Activated T-cell treated with anti-CD3 and anti-CD28 coated beads, Interleukin-2, amount 50 U/mL, for 4 hours (primary cell): ENCODE data around the gene STAM2. TPM values are rescaled to one million over a fixed set of nuclear protein-coding genes. Genes with fewer than 3 reads are reported as not detected.
"Not testable (repeated sequence)": the region's sequence is repeated elsewhere in the genome, so short reads cannot be mapped to it uniquely, and the experiment has no call there.

Experiments
- ATAC-seq, 2 donors: fragments of 200-7000 bp; cut with Tn5 transposase; one replicate each; pipeline ENCODE4 v1.10.0; 2021
- DNase-seq: peaks from one replicate; pipeline ENCODE4 v3.0.0-alpha.2; 2020
- H3K27me3 Mint-ChIP-seq: one replicate; pipeline ENCODE4 v1.8.0; 2021; ENCODE audit warnings: low read depth, mixed read lengths
- H3K36me3 Mint-ChIP-seq: one replicate; pipeline ENCODE4 v1.8.0; 2022; ENCODE audit warnings: mixed read lengths; ENCODE audit not compliant: insufficient read depth
- H3K4me1 Mint-ChIP-seq: one replicate; pipeline ENCODE4 v1.8.0; 2021; ENCODE audit warnings: low read depth, mixed read lengths
- H3K4me3 Mint-ChIP-seq: one replicate; pipeline ENCODE4 v1.8.0; 2021; ENCODE audit warnings: mild to moderate bottlenecking, moderate library complexity, mixed read lengths
- H3K9me3 Mint-ChIP-seq: one replicate; pipeline ENCODE4 v1.8.0; 2021; ENCODE audit warnings: mixed read lengths
- total RNA-seq, 3 donors: library from RNA; stranded (reverse); gene quantifications; one replicate each; pipeline ENCODE4 v1.2.1, GENCODE V29; 2021

The STAM2 gene
- total RNA-seq = 10 to 100 TPM; 23.0 to 23.7 (median 23.1) TPM

GRCh38 chr2:152175368-152176112 lies at the start of gene STAM2:
Gene STAM2, minus strand, starts transcription at chr2:152175763. Its CDS starts 121 bp downstream, at chr2:152175642.
- peaks cover 36% of the 10 kb centered on the region for H3K4me1 Mint-ChIP-seq
- peaks cover under 1% of the 10 kb centered on the region for H3K27me3 Mint-ChIP-seq
- H3K4me3 Mint-ChIP-seq = peak within 1 kb of the TSS; percentile 99
- peaks cover 2% of the 10 kb centered on the region for H3K36me3 Mint-ChIP-seq
- H3K9me3 Mint-ChIP-seq = no peaks in the 10 kb centered on the region
- ATAC-seq (peak; percentile 90 to 94), DNase-seq (peak; percentile 92)

- H3K4me3 Mint-ChIP-seq = no peak overlapping the region
- H3K9me3 Mint-ChIP-seq = no peaks in the 10 kb centered on the region
- H3K4me1 Mint-ChIP-seq = no peaks in the 10 kb centered on the region
- ATAC-seq = no peak
- no peak for DNase-seq
- H3K27me3 Mint-ChIP-seq = peaks cover 3% of the 10 kb centered on the region
- no peaks in the 10 kb centered on the region for H3K36me3 Mint-ChIP-seq
These were observed 48.4 kb upstream of the STAM2 start for GRCh38 chr2:152223977-152224376.

- Mint-ChIP-seq H3K36me3 (no peaks in the 10 kb centered on the region), H3K4me1 (no peaks in the 10 kb centered on the region), H3K27me3 (peaks cover 3% of the 10 kb centered on the region), H3K4me3 (no peak overlapping the region), H3K9me3 (no peaks in the 10 kb centered on the region)
- no peak for DNase-seq
- no peak for ATAC-seq
These were observed 47.5 kb upstream of the STAM2 start for GRCh38 chr2:152222975-152223637.

- ATAC-seq (no peak), DNase-seq (no peak)
- Mint-ChIP-seq H3K9me3 (no peaks in the 10 kb centered on the region), H3K27me3 (peaks cover 2% of the 10 kb centered on the region), H3K36me3 (no peaks in the 10 kb centered on the region), H3K4me3 (no peak overlapping the region), H3K4me1 (no peaks in the 10 kb centered on the region)
These were observed 46.3 kb upstream of the STAM2 start for GRCh38 chr2:152221839-152222238.

GRCh38 chr2:152219077-152219828 lies 43.7 kb upstream of the STAM2 start:
- no peaks in the 10 kb centered on the region for H3K9me3 Mint-ChIP-seq
- ATAC-seq (no peak), DNase-seq (no peak)
- H3K4me3 Mint-ChIP-seq = no peak overlapping the region
- H3K36me3 Mint-ChIP-seq = no peaks in the 10 kb centered on the region
- H3K4me1 Mint-ChIP-seq = no peaks in the 10 kb centered on the region
- peaks cover 2% of the 10 kb centered on the region for H3K27me3 Mint-ChIP-seq

- ATAC-seq (no peak), DNase-seq (no peak)
- peaks cover 29% of the 10 kb centered on the region for H3K27me3 Mint-ChIP-seq
- no peaks in the 10 kb centered on the region for H3K9me3 Mint-ChIP-seq
- H3K4me1 Mint-ChIP-seq = no peaks in the 10 kb centered on the region
- H3K4me3 Mint-ChIP-seq = no peak overlapping the region
- H3K36me3 Mint-ChIP-seq = no peaks in the 10 kb centered on the region
These were observed 25.9 kb upstream of the STAM2 start for GRCh38 chr2:152201466-152201830.

- peaks cover 33% of the 10 kb centered on the region for H3K27me3 Mint-ChIP-seq
- no peaks in the 10 kb centered on the region for H3K4me1 Mint-ChIP-seq
- ATAC-seq = peak in 1 of 2 donors; percentile 43
- no peak for DNase-seq
- no peaks in the 10 kb centered on the region for H3K36me3 Mint-ChIP-seq
- no peak overlapping the region for H3K4me3 Mint-ChIP-seq
- H3K9me3 Mint-ChIP-seq = no peaks in the 10 kb centered on the region
These were observed 25.3 kb upstream of the STAM2 start for GRCh38 chr2:152200565-152201465.

- no peak for DNase-seq
- Mint-ChIP-seq H3K4me1 (no peaks in the 10 kb centered on the region), H3K4me3 (no peak overlapping the region), H3K9me3 (no peaks in the 10 kb centered on the region), H3K27me3 (peaks cover 35% of the 10 kb centered on the region), H3K36me3 (no peaks in the 10 kb centered on the region)
- no peak for ATAC-seq
These were observed 24.5 kb upstream of the STAM2 start for GRCh38 chr2:152200101-152200500.

- Mint-ChIP-seq H3K4me3 (no peak overlapping the region), H3K36me3 (no peaks in the 10 kb centered on the region), H3K27me3 (peaks cover 34% of the 10 kb centered on the region), H3K4me1 (no peaks in the 10 kb centered on the region), H3K9me3 (no peaks in the 10 kb centered on the region)
- ATAC-seq (no peak), DNase-seq (no peak)
These were observed 22.9 kb upstream of the STAM2 start for GRCh38 chr2:152198499-152198898.

GRCh38 chr2:152197508-152198284 lies 22.1 kb upstream of the STAM2 start:
- not testable (repeated sequence) for H3K36me3 Mint-ChIP-seq, H3K4me1 Mint-ChIP-seq, H3K4me3 Mint-ChIP-seq, ATAC-seq, H3K9me3 Mint-ChIP-seq, DNase-seq
- peaks cover 41% of the 10 kb centered on the region for H3K27me3 Mint-ChIP-seq

- no peaks in the 10 kb centered on the region for H3K9me3 Mint-ChIP-seq
- H3K4me3 Mint-ChIP-seq = no peak overlapping the region
- no peaks in the 10 kb centered on the region for H3K36me3 Mint-ChIP-seq
- peaks cover 2% of the 10 kb centered on the region for H3K4me1 Mint-ChIP-seq
- H3K27me3 Mint-ChIP-seq = peaks cover 23% of the 10 kb centered on the region
- DNase-seq (no peak), ATAC-seq (peak in 1 of 2 donors; percentile 43)
These were observed 14.3 kb upstream of the STAM2 start for GRCh38 chr2:152189622-152190495.

GRCh38 chr2:152186808-152187207 lies 11.2 kb upstream of the STAM2 start:
- peaks cover 23% of the 10 kb centered on the region for H3K27me3 Mint-ChIP-seq
- not testable (repeated sequence) for H3K36me3 Mint-ChIP-seq, H3K4me3 Mint-ChIP-seq, DNase-seq, H3K4me1 Mint-ChIP-seq, H3K9me3 Mint-ChIP-seq, ATAC-seq
